ENCODE results near the gene NR1D2. TPM values are rescaled to one million over a fixed set of nuclear protein-coding genes. Genes with fewer than 3 reads are reported as not detected.
A peak's percentile ranks its signal among the peaks of the same experiment; 100 is the strongest.

The NR1D2 gene
- total and polyA plus RNA-seq, 3 experiments from 2014 or later: 7.9 to 57.1 (median 8.4) TPM

GRCh38 chr3:23945663-23945912 lies 502 bp downstream of the NR1D2 start:
- POLR2A ChIA-PET: interaction anchor here (1.1 to 2.0 kb wide), 3 partner anchors 12 to 28 kb away, joined by 3 to 31 read pairs (median 3); partner anchors contain the start of genes NKIRAS1 and RPL15
- Mint-ChIP-seq H3K4me3 (peak overlapping the region in 6 of 7 donors; percentile 48 to 93 (median 66)), H3K9me3 (no peaks in the 10 kb centered on the region), H3K36me3 (peaks cover 0 to 19% (median 0%) of the 10 kb centered on the region in 3 donors), H3K27me3 (no peaks in the 10 kb centered on the region), H3K27ac (peak overlapping the region in 3 of 8 donors; percentile 69 to 96 (median 83)), H3K4me1 (peaks cover 45 to 56% (median 53%) of the 10 kb centered on the region in 3 donors)
- CTCF ChIA-PET: no interaction called here
- H3K27ac ChIP-seq (ENCODE audit: low read depth, low read length): peak overlapping the region; percentile 82
- no peaks in the 10 kb centered on the region for H3K36me3 ChIP-seq (ENCODE audit: insufficient read depth, low read length)
- H3K9me3 ChIP-seq (ENCODE audit: low read length): no peaks in the 10 kb centered on the region
- peaks cover 40% of the 10 kb centered on the region for H3K4me1 ChIP-seq (ENCODE audit: insufficient read depth, low read length)
- H3K4me3 ChIP-seq (ENCODE audit: low read length): no peak overlapping the region
- no peaks in the 10 kb centered on the region for H3K27me3 ChIP-seq (ENCODE audit: insufficient read depth, low read length, poor library complexity, severe bottlenecking)
- no peak for DNase-seq

- H3K27me3 ChIP-seq (ENCODE audit: insufficient read depth, low read length, poor library complexity, severe bottlenecking): no peaks in the 10 kb centered on the region
- Mint-ChIP-seq H3K4me1 (peaks cover 49 to 61% (median 58%) of the 10 kb centered on the region in 3 donors), H3K27ac (peak overlapping the region; percentile 80 to 97 (median 95)), H3K36me3 (peaks cover 0 to 19% (median 0%) of the 10 kb centered on the region in 3 donors), H3K27me3 (no peaks in the 10 kb centered on the region), H3K9me3 (no peaks in the 10 kb centered on the region), H3K4me3 (peak overlapping the region; percentile 84 to 94 (median 89))
- no peaks in the 10 kb centered on the region for H3K9me3 ChIP-seq (ENCODE audit: low read length)
- no peaks in the 10 kb centered on the region for H3K36me3 ChIP-seq (ENCODE audit: insufficient read depth, low read length)
- POLR2A ChIA-PET: interaction anchor here (1.1 to 2.0 kb wide), 3 partner anchors 12 to 28 kb away, joined by 3 to 31 read pairs (median 3); partner anchors contain the start of genes NKIRAS1 and RPL15
- H3K4me3 ChIP-seq (ENCODE audit: low read length): peak overlapping the region; percentile 91
- H3K27ac ChIP-seq (ENCODE audit: low read depth, low read length): peak overlapping the region; percentile 82
- H3K4me1 ChIP-seq (ENCODE audit: insufficient read depth, low read length): peaks cover 42% of the 10 kb centered on the region
- peak; percentile 98 to 99 (median 98) for DNase-seq
- CTCF ChIA-PET: interaction anchor here (1.3 to 1.4 kb wide), 2 partner anchors 10 to 30 kb away, joined by 4 to 5 read pairs; partner anchors contain the start of genes NKIRAS1 and RPL15
These were observed 1.0 kb downstream of the NR1D2 start for GRCh38 chr3:23945913-23946687.

GRCh38 chr3:23948761-23949160 lies 3.7 kb downstream of the NR1D2 start:
- no peaks in the 10 kb centered on the region for H3K9me3 ChIP-seq (ENCODE audit: low read length)
- H3K27me3 Mint-ChIP-seq: no peaks in the 10 kb centered on the region
- CTCF ChIA-PET: no interaction called here
- peaks cover 53% of the 10 kb centered on the region for H3K4me1 ChIP-seq (ENCODE audit: insufficient read depth, low read length)
- no peaks in the 10 kb centered on the region for H3K27me3 ChIP-seq (ENCODE audit: insufficient read depth, low read length, poor library complexity, severe bottlenecking)
- POLR2A ChIA-PET: no interaction called here
- peaks cover 0 to 28% (median 0%) of the 10 kb centered on the region in 3 donors for H3K36me3 Mint-ChIP-seq
- H3K27ac ChIP-seq (ENCODE audit: low read depth, low read length): no peak overlapping the region
- H3K4me3 ChIP-seq (ENCODE audit: low read length): no peak overlapping the region
- DNase-seq: no peak
- no peaks in the 10 kb centered on the region for H3K9me3 Mint-ChIP-seq
- no peaks in the 10 kb centered on the region for H3K36me3 ChIP-seq (ENCODE audit: insufficient read depth, low read length)
- peak overlapping the region in 2 of 7 donors; percentile 64 to 92 for H3K4me3 Mint-ChIP-seq
- peak overlapping the region in 2 of 8 donors; percentile 36 to 96 for H3K27ac Mint-ChIP-seq
- H3K4me1 Mint-ChIP-seq: peaks cover 68 to 84% (median 81%) of the 10 kb centered on the region in 3 donors

GRCh38 chr3:23949784-23950183 lies 4.7 kb downstream of the NR1D2 start:
- H3K27ac ChIP-seq (ENCODE audit: low read depth, low read length): no peak overlapping the region
- Mint-ChIP-seq H3K9me3 (no peaks in the 10 kb centered on the region), H3K27ac (peak overlapping the region; percentile 57 to 87 (median 80)), H3K4me1 (peaks cover 70 to 83% (median 82%) of the 10 kb centered on the region in 3 donors), H3K36me3 (peaks cover 0 to 31% (median 3%) of the 10 kb centered on the region in 3 donors), H3K4me3 (peak overlapping the region; percentile 45 to 84 (median 76)), H3K27me3 (no peaks in the 10 kb centered on the region)
- no peaks in the 10 kb centered on the region for H3K27me3 ChIP-seq (ENCODE audit: insufficient read depth, low read length, poor library complexity, severe bottlenecking)
- H3K4me3 ChIP-seq (ENCODE audit: low read length): no peak overlapping the region
- H3K4me1 ChIP-seq (ENCODE audit: insufficient read depth, low read length): peaks cover 46% of the 10 kb centered on the region
- no peaks in the 10 kb centered on the region for H3K9me3 ChIP-seq (ENCODE audit: low read length)
- no peaks in the 10 kb centered on the region for H3K36me3 ChIP-seq (ENCODE audit: insufficient read depth, low read length)
- CTCF ChIA-PET: no interaction called here
- POLR2A ChIA-PET: interaction anchor here (0.7 to 1.8 kb wide), 3 partner anchors 19 to 33 kb away, joined by 4 to 6 read pairs (median 4); partner anchors contain the start of genes NKIRAS1 and RPL15
- DNase-seq: no peak

GRCh38 chr3:23950293-23950692 lies 5.2 kb downstream of the NR1D2 start:
- Histone ChIP-seq H3K9me3 (ENCODE audit: low read length) (no peaks in the 10 kb centered on the region), H3K27ac (ENCODE audit: low read depth, low read length) (no peak overlapping the region), H3K27me3 (ENCODE audit: insufficient read depth, low read length, poor library complexity, severe bottlenecking) (no peaks in the 10 kb centered on the region), H3K4me3 (ENCODE audit: low read length) (peak overlapping the region; percentile 22), H3K36me3 (ENCODE audit: insufficient read depth, low read length) (no peaks in the 10 kb centered on the region), H3K4me1 (ENCODE audit: insufficient read depth, low read length) (peaks cover 46% of the 10 kb centered on the region)
- Mint-ChIP-seq H3K27me3 (no peaks in the 10 kb centered on the region), H3K4me3 (peak overlapping the region; percentile 45 to 84 (median 76)), H3K27ac (peak overlapping the region; percentile 57 to 87 (median 80)), H3K4me1 (peaks cover 75 to 88% (median 87%) of the 10 kb centered on the region in 3 donors), H3K36me3 (peaks cover 0 to 36% (median 4%) of the 10 kb centered on the region in 3 donors), H3K9me3 (no peaks in the 10 kb centered on the region)
- no peak for DNase-seq
- POLR2A ChIA-PET: interaction anchor here (0.7 to 1.8 kb wide), 4 partner anchors 19 to 241 kb away, joined by 3 to 6 read pairs (median 4); partner anchors contain the start of genes NKIRAS1 and RPL15
- CTCF ChIA-PET: no interaction called here

- Mint-ChIP-seq H3K27me3 (no peaks in the 10 kb centered on the region), H3K36me3 (peaks cover 5 to 46% (median 13%) of the 10 kb centered on the region in 3 donors), H3K4me3 (peak overlapping the region in 3 of 7 donors; percentile 20 to 65 (median 41)), H3K4me1 (peaks cover 73 to 93% (median 88%) of the 10 kb centered on the region in 3 donors), H3K9me3 (no peaks in the 10 kb centered on the region), H3K27ac (peak overlapping the region in 3 of 8 donors; percentile 20 to 41 (median 33))
- Histone ChIP-seq H3K27ac (ENCODE audit: low read depth, low read length) (no peak overlapping the region), H3K4me1 (ENCODE audit: insufficient read depth, low read length) (peaks cover 32% of the 10 kb centered on the region), H3K36me3 (ENCODE audit: insufficient read depth, low read length) (no peaks in the 10 kb centered on the region), H3K4me3 (ENCODE audit: low read length) (no peak overlapping the region), H3K27me3 (ENCODE audit: insufficient read depth, low read length, poor library complexity, severe bottlenecking) (no peaks in the 10 kb centered on the region), H3K9me3 (ENCODE audit: low read length) (no peaks in the 10 kb centered on the region)
- no peak for DNase-seq
- ChIA-PET POLR2A (no interaction called here), CTCF (no interaction called here)
These were observed 7.6 kb downstream of the NR1D2 start for GRCh38 chr3:23952646-23953045.

GRCh38 chr3:23953523-23953922 lies 8.4 kb downstream of the NR1D2 start:
- H3K36me3 ChIP-seq (ENCODE audit: insufficient read depth, low read length): no peaks in the 10 kb centered on the region
- peaks cover 29% of the 10 kb centered on the region for H3K4me1 ChIP-seq (ENCODE audit: insufficient read depth, low read length)
- POLR2A ChIA-PET: no interaction called here
- no peak overlapping the region for H3K27ac ChIP-seq (ENCODE audit: low read depth, low read length)
- Mint-ChIP-seq H3K4me1 (peaks cover 72 to 89% (median 85%) of the 10 kb centered on the region in 3 donors), H3K27me3 (no peaks in the 10 kb centered on the region), H3K4me3 (peak overlapping the region in 4 of 7 donors; percentile 2 to 51 (median 13)), H3K27ac (peak overlapping the region in 5 of 8 donors; percentile 20 to 41 (median 38)), H3K9me3 (no peaks in the 10 kb centered on the region), H3K36me3 (peaks cover 8 to 45% (median 15%) of the 10 kb centered on the region in 3 donors)
- no peaks in the 10 kb centered on the region for H3K27me3 ChIP-seq (ENCODE audit: insufficient read depth, low read length, poor library complexity, severe bottlenecking)
- no peak overlapping the region for H3K4me3 ChIP-seq (ENCODE audit: low read length)
- no peaks in the 10 kb centered on the region for H3K9me3 ChIP-seq (ENCODE audit: low read length)
- no peak for DNase-seq
- CTCF ChIA-PET: interaction anchor here (1.3 kb wide), 1 partner anchor 28 kb away, joined by 3 read pairs; no protein-coding TSS in a partner anchor

- Histone ChIP-seq H3K27me3 (ENCODE audit: insufficient read depth, low read length, poor library complexity, severe bottlenecking) (no peaks in the 10 kb centered on the region), H3K4me3 (ENCODE audit: low read length) (no peak overlapping the region), H3K9me3 (ENCODE audit: low read length) (no peaks in the 10 kb centered on the region), H3K36me3 (ENCODE audit: insufficient read depth, low read length) (no peaks in the 10 kb centered on the region), H3K27ac (ENCODE audit: low read depth, low read length) (no peak overlapping the region), H3K4me1 (ENCODE audit: insufficient read depth, low read length) (peaks cover 26% of the 10 kb centered on the region)
- peak overlapping the region in 2 of 8 donors; percentile 32 to 43 for H3K27ac Mint-ChIP-seq
- H3K4me3 Mint-ChIP-seq: peak overlapping the region in 1 of 7 donors; percentile 24
- no peak for DNase-seq
- CTCF ChIA-PET: interaction anchor here (1.3 kb wide), 1 partner anchor 27 kb away, joined by 3 read pairs; no protein-coding TSS in a partner anchor
- peaks cover 8 to 47% (median 16%) of the 10 kb centered on the region in 3 donors for H3K36me3 Mint-ChIP-seq
- POLR2A ChIA-PET: no interaction called here
- no peaks in the 10 kb centered on the region for H3K9me3 Mint-ChIP-seq
- H3K4me1 Mint-ChIP-seq: peaks cover 69 to 86% (median 84%) of the 10 kb centered on the region in 3 donors
- H3K27me3 Mint-ChIP-seq: no peaks in the 10 kb centered on the region
These were observed 9.1 kb downstream of the NR1D2 start for GRCh38 chr3:23954144-23954543.

All from CD8-positive, alpha-beta memory T cell (primary cell).